ENCODE measurements around the gene FGF12.

GRCh38 chr3:192317564-192317963 is 409.8 kb downstream of the FGF12 start:
- TF ChIP-seq CTCF (IDR thresholded peaks at IDR 0.05 in 4 of 5, conservative IDR thresholded peaks at IDR 0.05 in 1 of 5) (no peak), POLR2A (IDR thresholded peaks at IDR 0.05) (no peak)
